NCI-H2029 treated with DMSO at 0.1 percent for 48 hours (cell line): ENCODE data around the gene THSD4.
A peak's percentile ranks its signal among the peaks of the same experiment; 100 is the strongest.
"Not testable (repeated sequence)": the region's sequence is repeated elsewhere in the genome, so short reads cannot be mapped to it uniquely, and the experiment has no call there.

Experiments
- DNase-seq: peaks from one replicate; lab custom pipeline; 2025; lab: John Stamatoyannopoulos, UW

The THSD4 gene

GRCh38 chr15:71723344-71723743, 608.1 kb downstream of the THSD4 start:
- DNase-seq, result no peak

GRCh38 chr15:71725207-71725955, 610.1 kb downstream of the THSD4 start:
- not testable (repeated sequence) for DNase-seq

GRCh38 chr15:71728881-71729280, 613.6 kb downstream of the THSD4 start:
- DNase-seq, result no peak

DNA sequence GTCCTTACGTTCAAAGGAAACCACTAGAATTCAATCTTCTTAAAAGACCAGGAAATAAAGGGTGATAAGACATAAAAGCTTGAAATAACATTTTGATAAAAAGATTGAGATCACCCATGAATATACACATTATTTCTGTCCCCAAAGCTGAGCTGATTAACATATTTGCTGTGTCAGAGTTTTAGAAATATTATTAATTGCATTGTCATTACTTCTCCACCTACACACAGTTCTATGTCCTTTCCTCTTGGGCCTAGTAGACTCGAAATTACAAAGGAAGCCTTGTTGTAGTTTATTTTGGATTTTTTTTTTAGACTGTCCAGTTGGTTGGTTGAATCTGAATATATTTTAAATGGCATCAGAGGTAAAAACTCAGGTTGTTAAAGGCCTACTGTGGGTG, 614.0 kb downstream of the THSD4 start:
- no peak for DNase-seq

GRCh38 chr15:71730277-71731144, 615.2 kb downstream of the THSD4 start:
- no peak for DNase-seq

DNA sequence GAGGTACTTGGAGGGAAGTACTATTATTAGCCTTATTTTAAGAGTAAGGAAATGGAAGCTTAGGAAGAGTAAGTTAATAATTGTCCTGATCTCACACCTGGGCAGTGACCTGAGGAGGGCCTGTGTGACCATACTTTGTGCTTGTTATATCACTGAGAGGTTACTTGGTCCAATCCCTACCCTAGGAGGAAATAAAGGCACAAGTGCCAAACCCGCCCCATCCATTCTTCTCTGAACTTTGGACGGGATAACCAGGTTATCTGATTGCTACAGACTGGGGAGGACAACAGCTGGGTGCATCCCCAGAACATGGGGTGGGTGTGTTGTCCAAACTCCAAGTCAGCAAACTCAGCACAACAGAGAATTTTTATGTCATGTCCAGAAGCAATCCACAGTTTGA, 617.4 kb downstream of the THSD4 start:
- no peak for DNase-seq

DNA sequence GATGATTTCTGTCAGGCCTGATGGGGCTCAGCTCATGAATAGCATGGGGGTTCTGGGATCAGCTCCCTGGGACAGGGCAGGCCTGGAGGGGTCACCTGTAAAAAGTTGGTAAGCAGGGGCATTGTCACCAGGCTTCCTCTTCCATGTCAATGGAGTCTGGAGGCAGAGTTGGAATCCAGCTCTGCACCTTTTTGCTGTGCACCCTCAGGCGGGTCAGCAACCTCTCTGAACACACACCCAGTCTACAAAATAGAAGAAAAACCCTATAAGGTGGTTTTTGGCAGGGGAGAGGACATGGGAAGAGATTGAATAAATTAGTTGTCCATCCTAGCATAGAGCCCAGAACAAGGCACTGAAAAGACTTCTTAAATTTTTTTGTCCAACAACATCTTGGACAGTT, 617.9 kb downstream of the THSD4 start:
- no peak for DNase-seq

- no peak for DNase-seq
These were observed 619.6 kb downstream of the THSD4 start for GRCh38 chr15:71734709-71735384.

DNA sequence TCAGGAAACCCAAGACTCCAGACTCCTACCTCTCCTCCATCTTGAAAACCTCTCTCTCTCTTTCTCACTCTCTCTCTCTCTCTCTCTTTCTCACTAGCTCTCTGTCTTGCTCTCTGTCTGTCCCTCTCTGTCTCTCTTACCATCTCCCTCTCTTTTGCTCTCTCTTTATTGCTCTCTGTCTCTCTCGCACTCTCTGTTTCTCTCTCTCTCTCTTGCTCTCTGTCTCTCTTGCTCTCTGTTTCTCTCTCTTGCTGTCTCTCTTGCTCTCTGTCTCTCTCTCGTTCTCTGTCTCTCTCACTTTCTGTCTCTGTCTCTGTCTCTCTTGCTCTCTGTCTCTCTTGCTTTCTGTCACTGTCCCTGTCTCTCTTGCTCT, 620.1 kb downstream of the THSD4 start:
- DNase-seq, result no peak

- DNase-seq, result no peak
These were observed 621.1 kb downstream of the THSD4 start for GRCh38 chr15:71736286-71736947.

DNA sequence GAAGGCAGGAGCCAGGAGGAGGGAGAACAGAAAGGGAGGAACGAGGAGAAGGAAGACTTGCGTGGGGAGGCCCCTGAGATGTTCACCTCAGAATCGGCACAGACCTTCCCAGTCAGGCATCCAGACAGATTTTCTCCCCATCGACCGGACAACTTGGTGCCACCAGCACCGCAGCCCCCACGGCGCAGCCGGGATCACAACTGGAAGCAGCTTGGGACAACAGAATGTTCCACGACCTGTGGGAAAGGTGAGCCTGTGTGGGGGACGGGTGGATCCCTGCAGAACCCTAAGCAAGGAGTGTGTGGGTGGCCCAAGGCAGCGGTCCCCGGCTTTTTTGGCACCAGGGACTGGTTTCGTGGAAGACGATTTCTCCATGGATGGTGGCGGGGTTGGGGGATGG, 622.5 kb downstream of the THSD4 start:
- no peak for DNase-seq

DNA sequence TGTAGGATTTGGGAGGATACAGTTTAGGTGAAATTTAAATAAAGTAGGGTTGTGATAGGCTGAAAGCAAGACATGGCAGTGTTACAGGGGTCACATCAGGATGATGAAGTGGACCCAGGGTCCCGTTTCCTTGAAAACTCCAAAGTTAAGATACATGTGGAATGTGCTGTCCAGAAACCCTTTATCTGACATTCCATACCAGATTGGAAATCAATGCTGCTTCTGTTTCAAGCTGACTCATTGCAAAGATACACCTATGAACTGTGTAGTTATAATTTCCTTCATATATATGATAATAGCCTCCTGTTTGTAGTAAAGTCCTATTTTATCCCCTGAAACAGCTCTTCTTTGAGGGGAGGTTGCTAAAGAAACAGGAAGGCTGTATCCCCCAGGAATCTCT, 624.1 kb downstream of the THSD4 start:
- DNase-seq, result no peak

GRCh38 chr15:71742964-71743363, 627.7 kb downstream of the THSD4 start:
- no peak for DNase-seq

DNA sequence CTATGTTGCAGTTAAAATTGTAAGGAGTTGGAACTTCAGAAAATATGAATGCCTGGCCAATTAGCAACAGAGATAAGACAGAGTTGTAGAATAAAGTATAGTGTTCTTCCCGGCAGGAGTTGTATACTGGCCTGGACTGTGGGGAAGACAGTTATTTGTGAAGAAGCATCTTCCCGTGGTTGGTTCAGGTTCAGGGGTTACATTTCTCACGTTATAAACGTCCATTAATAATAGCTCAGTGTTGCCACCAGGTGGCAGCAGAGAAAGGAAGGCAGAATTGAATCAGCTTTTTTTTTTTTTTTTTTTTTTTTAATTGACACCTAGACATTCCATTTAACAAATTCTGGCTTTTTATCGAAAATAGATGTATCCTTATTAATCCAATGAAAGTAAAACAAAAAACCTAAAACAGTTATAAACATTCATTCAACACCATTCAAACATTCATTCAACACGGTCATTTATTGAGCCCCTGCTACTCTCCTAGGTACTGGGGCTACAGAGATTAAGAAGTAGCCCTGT, 628.7 kb downstream of the THSD4 start:
- DNase-seq, result no peak

DNA sequence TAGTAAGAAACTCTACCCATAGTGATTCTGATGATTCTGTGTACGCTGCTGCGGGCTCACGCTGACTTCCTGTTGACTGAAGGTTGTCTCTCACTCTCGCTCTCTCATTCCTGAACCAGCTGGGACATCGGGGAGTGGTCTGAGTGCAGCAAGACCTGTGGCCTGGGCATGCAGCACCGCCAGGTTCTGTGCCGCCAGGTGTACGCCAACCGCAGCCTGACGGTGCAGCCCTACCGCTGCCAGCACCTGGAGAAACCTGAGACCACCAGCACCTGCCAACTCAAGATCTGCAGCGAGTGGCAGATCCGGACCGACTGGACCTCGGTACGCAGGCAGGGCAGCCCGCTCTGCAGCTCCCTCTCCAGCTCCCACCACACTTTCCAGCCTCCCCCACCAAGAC, 631.4 kb downstream of the THSD4 start:
- DNase-seq, result peak; percentile 55

- no peak for DNase-seq
These were observed 632.1 kb downstream of the THSD4 start for GRCh38 chr15:71747128-71748083.

DNA sequence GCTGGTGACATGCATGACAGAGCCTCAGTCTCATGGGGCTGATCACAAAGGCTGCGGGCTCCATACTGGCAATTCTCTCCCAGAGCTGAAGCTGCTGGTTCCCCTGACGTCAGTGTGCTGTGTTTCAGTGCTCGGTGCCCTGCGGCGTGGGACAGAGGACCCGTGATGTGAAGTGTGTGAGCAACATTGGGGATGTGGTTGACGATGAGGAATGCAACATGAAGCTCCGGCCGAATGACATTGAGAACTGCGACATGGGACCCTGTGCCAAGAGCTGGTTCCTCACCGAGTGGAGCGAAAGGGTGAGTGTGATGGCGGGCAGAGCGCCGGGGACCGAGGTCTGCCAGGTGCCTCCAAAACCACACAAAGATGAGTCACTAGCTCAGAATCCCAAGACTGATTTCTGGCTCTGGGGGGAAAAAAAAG, 633.0 kb downstream of the THSD4 start:
- DNase-seq, result no peak

DNA sequence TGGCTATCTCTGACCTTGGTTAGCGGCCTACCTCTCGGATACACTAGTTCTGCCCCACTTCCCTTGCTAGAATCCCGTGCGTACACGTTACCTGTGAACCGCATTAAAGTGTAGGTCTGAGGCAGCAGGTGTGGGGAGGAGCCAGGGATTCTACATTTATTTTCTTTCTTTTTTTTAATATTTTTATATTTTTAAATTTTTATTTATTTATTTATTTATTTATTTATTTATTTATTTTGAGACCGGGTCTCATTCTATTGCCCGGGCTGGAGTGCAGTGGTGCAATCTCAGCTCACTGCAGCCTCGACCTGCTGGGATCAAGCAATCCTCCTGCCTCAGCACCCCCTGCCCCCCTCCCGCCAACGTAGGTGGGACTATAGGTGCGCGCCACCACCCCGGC, 634.2 kb downstream of the THSD4 start:
- no peak for DNase-seq

DNA sequence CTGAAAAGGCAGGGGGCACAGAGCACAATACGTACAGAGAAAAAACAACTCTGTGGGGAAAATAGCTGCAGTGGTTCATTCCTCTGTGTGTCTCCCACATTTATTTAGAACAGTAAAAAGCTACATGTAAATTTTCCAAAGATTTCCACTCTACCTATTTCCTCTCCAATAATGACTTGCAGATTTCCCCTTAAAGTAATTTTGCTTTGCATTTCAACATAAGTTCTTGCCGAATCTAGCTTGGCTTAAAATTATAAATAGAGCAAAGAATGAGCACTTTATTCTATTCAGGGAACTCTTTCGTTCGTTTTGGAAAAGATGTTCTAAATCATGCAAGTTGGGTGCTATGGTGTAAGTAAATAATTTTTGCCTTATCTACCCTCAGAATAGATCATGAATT, 636.9 kb downstream of the THSD4 start:
- no peak for DNase-seq

GRCh38 chr15:71752604-71753289, 637.5 kb downstream of the THSD4 start:
- no peak for DNase-seq
